HepG2 (cell line): ENCODE data around the gene ZNF804B. TPM values are rescaled to one million over a fixed set of nuclear protein-coding genes. Genes with fewer than 3 reads are reported as not detected.

Experiments
- ATAC-seq: fragments of 200-7000 bp; cut with Tn5 transposase; 3 replicates; pipeline ENCODE4 v1.9.1; 2020; ENCODE audit warnings: mild to moderate bottlenecking, moderate library complexity
- BruUV-seq: library from RNA; stranded (reverse); fragments of 400-500 nt; replicated peaks from 2 replicates; lab custom pipeline; 2021; lab: Mats Ljungman, UMichigan
- CTCF ChIA-PET: fragments of 300-600 bp; formaldehyde crosslinking; extraction: SDS; loops from one replicate; lab custom pipeline; 2021; ENCODE audit warnings: low total read pairs, inconsistent platforms, low intra/inter-chr PET ratio; lab: Yijun Ruan, JAX
- POLR2A ChIA-PET: fragments of 350-600 bp; sonication (Branson Sonifier 250); formaldehyde crosslinking; loops from one replicate; lab custom pipeline; 2020; ENCODE audit warnings: antibody characterized with exemption, inconsistent platforms; lab: Yijun Ruan, JAX
- DNase-seq: peaks from one replicate; pipeline ENCODE4 v3.0.0-alpha.2; 2015; ENCODE audit warnings: low spot score
- FAIRE-seq: peaks from 3 replicates; lab custom pipeline; 2011; peaks lifted over from hg19 to GRCh38; lab: Jason Lieb, UNC
- H2AFZ ChIP-seq: one replicate; pipeline ENCODE4 v1.6.1; 2011; ENCODE audit warnings: low read length, inconsistent platforms
- H3K27ac ChIP-seq: fragments of 300-600 bp; 3 replicates; pipeline ENCODE4 v1.8.0; 2011; ENCODE audit warnings: mixed run types, mild to moderate bottlenecking, mixed read lengths, low read length, inconsistent platforms; ENCODE audit not compliant: insufficient read depth; ENCODE audit errors: extremely low read length
- H3K27me3 ChIP-seq, 2 experiments: fragments of 200-600 bp in 1 of 2; 2 replicates in 1 of 2; 3 replicates in 1 of 2; pipeline versions ENCODE4 v1.6.0 to v1.8.0; 2011; ENCODE audit warnings: low read length in 2 of 2, mild to moderate bottlenecking in 2 of 2, moderate library complexity in 2 of 2, inconsistent platforms in 1 of 2; ENCODE audit not compliant: insufficient read depth in 2 of 2, control insufficient read depth in 1 of 2
- H3K36me3 ChIP-seq, 2 experiments: fragments of 200-600 bp in 1 of 2; replicated peaks in 1 of 2; 2 replicates in 1 of 2; 3 replicates in 1 of 2; pipeline versions ENCODE4 v1.5.1 to v1.8.0; 2011; ENCODE audit warnings: low read length in 2 of 2, inconsistent platforms in 1 of 2; ENCODE audit not compliant: insufficient read depth in 2 of 2, control insufficient read depth in 1 of 2
- H3K4me1 ChIP-seq: 2 replicates; pipeline ENCODE4 v1.5.1; 2012; ENCODE audit warnings: low read length, inconsistent platforms; ENCODE audit not compliant: insufficient read depth
- H3K4me2 ChIP-seq: 2 replicates; pipeline ENCODE4 v1.6.0; 2011; ENCODE audit warnings: low read depth, low read length, inconsistent platforms
- H3K4me3 ChIP-seq, 3 experiments: fragments of 200-600 bp in 1 of 3; sonication (generic), shearing (Covaris generic) in 1 of 3; replicated peaks in 1 of 3; 2 replicates each; pipeline ENCODE4 v1.5.1; 2011 to 2016; ENCODE audit warnings: low read length in 3 of 3, inconsistent platforms in 2 of 3, low read depth in 2 of 3, mild to moderate bottlenecking in 2 of 3, control low read depth in 1 of 3, mixed read lengths in 1 of 3; ENCODE audit not compliant: insufficient read depth in 1 of 3
- H3K79me2 ChIP-seq: one replicate; pipeline ENCODE4 v1.6.1; 2011; ENCODE audit warnings: low read length, inconsistent platforms; ENCODE audit not compliant: insufficient read depth
- H3K9ac ChIP-seq: 2 replicates; pipeline ENCODE4 v1.6.0; 2011; ENCODE audit warnings: mild to moderate bottlenecking, low read depth, low read length, inconsistent platforms; ENCODE audit not compliant: insufficient read depth
- H3K9me3 ChIP-seq: 2 replicates; pipeline ENCODE4 v1.5.1; 2012; ENCODE audit warnings: mild to moderate bottlenecking, low read length
- H4K20me1 ChIP-seq: 2 replicates; pipeline ENCODE4 v1.6.0; 2011; ENCODE audit warnings: inconsistent platforms, mild to moderate bottlenecking, low read length, moderate library complexity; ENCODE audit not compliant: insufficient read depth
- ATF7-NPFF ChIP-seq: sonication (generic); formaldehyde crosslinking; IDR thresholded peaks from 2 replicates; pipeline ENCODE4 v1.8.1; 2023; ENCODE audit warnings: mild to moderate bottlenecking, low read depth, missing genetic modification reagents, moderate library complexity
- CBX5 ChIP-seq: sonication (generic); formaldehyde crosslinking; IDR thresholded peaks from 2 replicates; pipeline ENCODE4 v1.4.0; 2020; ENCODE audit warnings: missing genetic modification reagents, borderline replicate concordance
- JUN ChIP-seq: sonication (generic); formaldehyde crosslinking; IDR thresholded peaks from 2 replicates; pipeline ENCODE4 v1.4.0; 2020; ENCODE audit warnings: mild to moderate bottlenecking, missing genetic modification reagents
- KDM5A ChIP-seq: fragments of 200-600 bp; sonication (generic); IDR thresholded peaks from 2 replicates; pipeline ENCODE4 v1.7.0; 2018; ENCODE audit warnings: antibody characterized with exemption, mild to moderate bottlenecking, low read length, borderline replicate concordance
- POGZ ChIP-seq: sonication (generic); formaldehyde crosslinking; IDR thresholded peaks from 2 replicates; pipeline ENCODE4 v1.4.0; 2020; ENCODE audit warnings: mild to moderate bottlenecking, missing genetic modification reagents
- TEF ChIP-seq: sonication (generic); formaldehyde crosslinking; IDR thresholded peaks from 2 replicates; pipeline ENCODE4 v1.5.0; 2020; ENCODE audit warnings: missing genetic modification reagents
- ZFP82 ChIP-seq: sonication (generic); formaldehyde crosslinking; IDR thresholded peaks from 2 replicates; pipeline ENCODE4 v1.5.1; 2020; ENCODE audit warnings: mild to moderate bottlenecking, missing genetic modification reagents, borderline replicate concordance
- ZNF143 ChIP-seq: sonication (generic); formaldehyde crosslinking; IDR thresholded peaks from 2 replicates; pipeline ENCODE4 v1.4.0; 2020; ENCODE audit warnings: missing genetic modification reagents
- ZNF317 ChIP-seq: sonication (generic); formaldehyde crosslinking; IDR thresholded peaks from 2 replicates; pipeline ENCODE4 v1.5.0; 2020; ENCODE audit warnings: mild to moderate bottlenecking, missing genetic modification reagents
- ZNF724P ChIP-seq: sonication (generic); formaldehyde crosslinking; IDR thresholded peaks from 2 replicates; pipeline ENCODE4 v1.8.0; 2022; ENCODE audit warnings: missing genetic modification reagents, borderline replicate concordance
- WGBS: methylation state at CpG from one replicate; pipeline ENCODE4 v1.1.6; 2017; ENCODE audit warnings: low lambda C conversion rate; 5-methylcytosine and 5-hydroxymethylcytosine counted together
- in situ Hi-C: cut with HindIII; loops from 2 replicates; pipeline ENCODE4 v1.10.0; 2017; ENCODE audit warnings: low pct_unique_long_range_greater_than_20kb; ENCODE audit not compliant: extremely low pct_ligation_motif_present
- intact Hi-C: fragments of 100-400 bp; cut with micrococcal nuclease; formaldehyde crosslinking; loops from one replicate; pipeline ENCODE4 v1.10.0; 2022; ENCODE audit not compliant: unreplicated experiment
- polyA plus RNA-seq, 8 experiments: library from polyadenylated mRNA; depleted of rRNA in 3 of 8; stranded (reverse) in 7 of 8; unstranded in 1 of 8; fragments of >200 nt; fragmentation: Illumina TruSeq in 4 of 8; extraction: Trizol in 4 of 8; gene quantifications; 2 replicates each; pipeline versions ENCODE4 v1.2.1 to v1.2.3, GENCODE V29; 2011 to 2016; ENCODE audit warnings: low read depth in 4 of 8, missing spikeins in 1 of 8, mixed read lengths in 1 of 8; ENCODE audit not compliant: insufficient read depth in 1 of 8
- total RNA-seq, 5 experiments: library from RNA; depleted of rRNA; stranded (reverse); fragments of >200 nt; fragmentation: Illumina TruSeq; extraction: Trizol; gene quantifications; 2 replicates each; pipeline ENCODE4 v1.2.3, GENCODE V29; 2016; ENCODE audit warnings: low read depth in 1 of 5

ZNF804B gene
- total and polyA plus RNA-seq, 2 of the 13 experiments (the other 11 are each of a cell fraction or from before 2014, with no cell fraction given): not detected

- intact Hi-C loops (no loop called here), in situ Hi-C loops (no loop called here)
- CTCF ChIA-PET: no interaction called here
- Histone ChIP-seq H3K4me1 (no peaks in the 10 kb centered on the region), H3K9ac (no peak overlapping the region), H3K27me3 (no peaks in the 10 kb centered on the region), H3K79me2 (no peaks in the 10 kb centered on the region), H2AFZ (no peak overlapping the region), H3K27ac (no peak overlapping the region), H3K4me2 (no peak overlapping the region), H3K4me3 (no peak overlapping the region), H3K9me3 (peaks cover 11% of the 10 kb centered on the region; the same call in 1 of the 2 replicates), H3K36me3 (no peaks in the 10 kb centered on the region), H4K20me1 (no peaks in the 10 kb centered on the region)
- DNase-seq (no peak), ATAC-seq (no peak), FAIRE-seq (no peak)
- POLR2A ChIA-PET: no interaction called here
- no peak for TF ChIP-seq ZFP82 (CRISPR knock-in tag)
- TF ChIP-seq ZNF724P (CRISPR knock-in tag): no peak
- BruUV-seq: no TSS peak
These were observed 344.1 kb downstream of the ZNF804B start for GRCh38 chr7:89103564-89103963.

DNA sequence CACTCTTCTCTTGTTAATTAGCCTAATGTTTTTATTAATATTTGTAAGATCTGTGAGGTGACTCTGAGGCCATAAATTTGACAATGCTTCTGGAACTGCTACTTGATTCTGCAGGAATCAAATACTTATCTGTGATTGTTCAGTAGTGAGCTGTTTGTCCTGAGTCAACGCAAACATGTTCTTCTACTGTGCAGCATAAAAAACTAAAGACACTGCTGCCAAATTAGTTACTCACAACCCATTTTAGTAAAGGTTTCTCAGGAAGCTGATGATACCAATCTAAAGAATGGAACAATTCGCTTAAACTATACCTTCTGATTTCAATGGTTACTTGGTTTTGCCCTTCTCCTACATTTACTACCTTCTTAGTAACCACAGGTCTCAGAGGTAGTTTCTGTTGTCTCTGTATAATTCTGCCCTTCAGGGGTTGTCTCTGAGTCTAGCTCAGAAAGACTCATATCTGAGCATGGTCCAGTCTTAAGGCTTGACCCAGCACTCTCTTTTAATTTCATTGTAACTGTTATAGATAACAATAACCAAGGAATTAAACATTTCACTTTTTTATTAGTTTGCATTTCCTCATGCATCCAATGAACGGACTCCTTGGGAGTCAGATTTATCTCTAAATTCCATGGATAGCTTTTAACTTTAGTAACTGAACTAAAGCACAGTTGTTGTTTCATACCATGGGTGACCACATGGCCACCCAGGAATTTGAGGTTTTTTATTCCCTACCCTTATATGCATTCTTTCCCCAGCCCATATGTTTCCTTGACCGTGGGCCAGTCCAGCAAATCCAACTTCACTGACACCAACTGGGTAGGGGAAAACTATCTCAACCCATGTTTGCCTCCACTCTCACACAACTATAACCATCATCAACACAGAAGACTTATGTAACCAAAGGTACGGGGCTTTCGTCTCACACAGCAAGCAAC is 345.5 kb downstream of the ZNF804B start:
- TF ChIP-seq ZNF143 (CRISPR knock-in tag) (no peak), POGZ (no peak), TEF (CRISPR knock-in tag) (no peak), CBX5 (CRISPR knock-in tag) (no peak), JUN (CRISPR knock-in tag) (no peak), ZNF317 (no peak), ATF7-NPFF (CRISPR knock-in tag) (no peak), KDM5A (no peak)
- H3K4me3 ChIP-seq: no peak overlapping the region
- POLR2A ChIA-PET: no interaction called here
- no peak overlapping the region for H3K27ac ChIP-seq
- H3K27me3 ChIP-seq: no peaks in the 10 kb centered on the region
- in situ Hi-C loops (no loop called here), intact Hi-C loops (no loop called here)
- no peaks in the 10 kb centered on the region for H3K79me2 ChIP-seq
- FAIRE-seq (no peak), ATAC-seq (no peak), DNase-seq (no peak)
- WGBS: 2% methylated on average over 6 of the region's 6 CpGs
- H2AFZ ChIP-seq: no peak overlapping the region
- no peak overlapping the region for H3K9ac ChIP-seq
- H3K9me3 ChIP-seq: peaks cover 7% of the 10 kb centered on the region; the same call in 1 of the 2 replicates
- BruUV-seq: no TSS peak
- no peaks in the 10 kb centered on the region for H3K36me3 ChIP-seq
- no peaks in the 10 kb centered on the region for H4K20me1 ChIP-seq
- no peak overlapping the region for H3K4me2 ChIP-seq
- no peaks in the 10 kb centered on the region for H3K4me1 ChIP-seq
- CTCF ChIA-PET: no interaction called here
